Glutamatergic neuron (in vitro differentiated cells): ENCODE results near the gene CAMKMT. TPM values are rescaled to one million over a fixed set of nuclear protein-coding genes. Genes with fewer than 3 reads are reported as not detected.

Experiments used
- DNase-seq: peaks from one replicate; pipeline ENCODE4 v3.0.0; 2022
- H3K27ac Mint-ChIP-seq: one replicate; pipeline ENCODE4 v1.8.0; 2020; ENCODE audit warnings: mild to moderate bottlenecking, mixed read lengths, inconsistent platforms; ENCODE audit not compliant: unreplicated experiment
- H3K27me3 Mint-ChIP-seq: one replicate; pipeline ENCODE4 v1.8.0; 2020; ENCODE audit warnings: mild to moderate bottlenecking, moderate library complexity, mixed read lengths, inconsistent platforms; ENCODE audit not compliant: unreplicated experiment
- H3K36me3 Mint-ChIP-seq: one replicate; pipeline ENCODE4 v1.8.0; 2020; ENCODE audit warnings: mild to moderate bottlenecking, mixed read lengths, inconsistent platforms; ENCODE audit not compliant: unreplicated experiment
- H3K4me1 Mint-ChIP-seq: one replicate; pipeline ENCODE4 v1.8.0; 2020; ENCODE audit warnings: mild to moderate bottlenecking, low read depth, mixed read lengths, inconsistent platforms; ENCODE audit not compliant: unreplicated experiment
- H3K4me3 Mint-ChIP-seq: one replicate; pipeline ENCODE4 v1.8.0; 2020; ENCODE audit warnings: mild to moderate bottlenecking, mixed read lengths, inconsistent platforms; ENCODE audit not compliant: unreplicated experiment
- H3K9me3 Mint-ChIP-seq: one replicate; pipeline ENCODE4 v1.8.0; 2020; ENCODE audit warnings: mild to moderate bottlenecking, moderate library complexity, mixed read lengths, inconsistent platforms; ENCODE audit not compliant: unreplicated experiment
- total RNA-seq: library from RNA; stranded (reverse); fragmentation: NEBNext Ultra II Directional; extraction: Animal tissue kit (Norgen Biotek cat#: 25700); gene quantifications from one replicate; pipeline ENCODE4 v1.2.1, GENCODE V29; 2021; ENCODE audit not compliant: unreplicated experiment
- TF ChIP-seq, protein P1 (sequence below): fragments of 200-600 bp; sonication (generic); IDR thresholded peaks from one replicate; pipeline ENCODE4 v1.5.0; 2021; ENCODE audit not compliant: partially characterized antibody, unreplicated experiment

The CAMKMT gene
- total RNA-seq, 1 donor from 2014 or later: 9.6 TPM

DNA sequence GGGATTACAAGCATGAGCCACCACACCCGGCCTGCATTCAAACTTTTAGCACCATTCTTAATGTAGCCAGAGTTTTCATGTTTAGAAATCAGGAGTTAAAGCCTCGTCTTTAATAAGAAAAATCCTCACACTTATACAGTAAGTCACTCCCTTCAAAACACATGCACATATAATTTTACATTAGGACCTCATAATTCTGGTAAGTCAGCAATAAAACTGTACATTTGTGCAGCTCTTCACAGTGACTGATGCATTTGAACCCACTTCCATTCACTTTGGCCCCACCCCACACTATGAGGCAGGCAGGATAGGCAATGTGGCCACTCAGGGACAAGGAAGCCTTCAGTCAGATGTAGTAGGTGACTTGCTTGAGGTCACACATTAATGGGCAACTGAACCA, 438.0 kb downstream of the CAMKMT start:
- no peak for DNase-seq
- Mint-ChIP-seq H3K36me3 (no peaks in the 10 kb centered on the region), H3K4me3 (no peak overlapping the region), H3K9me3 (peaks cover 2% of the 10 kb centered on the region), H3K27ac (peak overlapping the region; percentile 64), H3K4me1 (peaks cover 3% of the 10 kb centered on the region), H3K27me3 (peaks cover 18% of the 10 kb centered on the region)
- TF ChIP-seq, protein P1, sequence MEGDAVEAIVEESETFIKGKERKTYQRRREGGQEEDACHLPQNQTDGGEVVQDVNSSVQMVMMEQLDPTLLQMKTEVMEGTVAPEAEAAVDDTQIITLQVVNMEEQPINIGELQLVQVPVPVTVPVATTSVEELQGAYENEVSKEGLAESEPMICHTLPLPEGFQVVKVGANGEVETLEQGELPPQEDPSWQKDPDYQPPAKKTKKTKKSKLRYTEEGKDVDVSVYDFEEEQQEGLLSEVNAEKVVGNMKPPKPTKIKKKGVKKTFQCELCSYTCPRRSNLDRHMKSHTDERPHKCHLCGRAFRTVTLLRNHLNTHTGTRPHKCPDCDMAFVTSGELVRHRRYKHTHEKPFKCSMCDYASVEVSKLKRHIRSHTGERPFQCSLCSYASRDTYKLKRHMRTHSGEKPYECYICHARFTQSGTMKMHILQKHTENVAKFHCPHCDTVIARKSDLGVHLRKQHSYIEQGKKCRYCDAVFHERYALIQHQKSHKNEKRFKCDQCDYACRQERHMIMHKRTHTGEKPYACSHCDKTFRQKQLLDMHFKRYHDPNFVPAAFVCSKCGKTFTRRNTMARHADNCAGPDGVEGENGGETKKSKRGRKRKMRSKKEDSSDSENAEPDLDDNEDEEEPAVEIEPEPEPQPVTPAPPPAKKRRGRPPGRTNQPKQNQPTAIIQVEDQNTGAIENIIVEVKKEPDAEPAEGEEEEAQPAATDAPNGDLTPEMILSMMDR: no peak

DNA sequence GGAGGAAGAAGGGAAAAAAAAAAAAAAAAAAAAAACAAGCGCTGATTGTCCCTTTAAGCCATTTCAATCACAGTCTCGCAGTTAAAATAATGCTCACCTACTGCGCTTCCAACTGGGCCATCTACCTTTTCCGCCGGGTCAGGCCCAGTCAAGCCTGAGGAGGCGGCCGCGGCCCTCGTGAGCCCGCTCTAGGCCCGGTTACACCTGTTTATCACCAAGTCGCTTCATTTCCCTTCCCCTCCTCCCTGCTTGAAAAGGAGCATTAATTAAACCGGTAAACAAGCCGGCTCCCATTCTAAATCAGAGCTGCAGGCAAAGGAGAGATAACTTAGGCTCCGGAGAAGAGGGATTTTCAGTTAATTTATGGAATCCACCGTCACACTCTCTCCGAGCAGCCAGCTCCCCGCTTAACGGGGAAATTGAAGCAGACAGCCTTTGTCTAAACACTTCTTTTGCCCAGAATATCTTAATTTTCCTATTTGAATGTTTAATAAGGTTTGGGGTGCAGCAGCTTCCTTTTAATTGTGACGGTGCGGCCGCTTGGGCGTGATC, 439.6 kb downstream of the CAMKMT start:
- TF ChIP-seq, protein P1: no peak
- H3K27ac Mint-ChIP-seq: no peak overlapping the region
- no peak for DNase-seq
- H3K4me1 Mint-ChIP-seq: peaks cover 6% of the 10 kb centered on the region
- H3K36me3 Mint-ChIP-seq: no peaks in the 10 kb centered on the region
- no peak overlapping the region for H3K4me3 Mint-ChIP-seq
- peaks cover 18% of the 10 kb centered on the region for H3K27me3 Mint-ChIP-seq
- H3K9me3 Mint-ChIP-seq: peaks cover 2% of the 10 kb centered on the region

DNA sequence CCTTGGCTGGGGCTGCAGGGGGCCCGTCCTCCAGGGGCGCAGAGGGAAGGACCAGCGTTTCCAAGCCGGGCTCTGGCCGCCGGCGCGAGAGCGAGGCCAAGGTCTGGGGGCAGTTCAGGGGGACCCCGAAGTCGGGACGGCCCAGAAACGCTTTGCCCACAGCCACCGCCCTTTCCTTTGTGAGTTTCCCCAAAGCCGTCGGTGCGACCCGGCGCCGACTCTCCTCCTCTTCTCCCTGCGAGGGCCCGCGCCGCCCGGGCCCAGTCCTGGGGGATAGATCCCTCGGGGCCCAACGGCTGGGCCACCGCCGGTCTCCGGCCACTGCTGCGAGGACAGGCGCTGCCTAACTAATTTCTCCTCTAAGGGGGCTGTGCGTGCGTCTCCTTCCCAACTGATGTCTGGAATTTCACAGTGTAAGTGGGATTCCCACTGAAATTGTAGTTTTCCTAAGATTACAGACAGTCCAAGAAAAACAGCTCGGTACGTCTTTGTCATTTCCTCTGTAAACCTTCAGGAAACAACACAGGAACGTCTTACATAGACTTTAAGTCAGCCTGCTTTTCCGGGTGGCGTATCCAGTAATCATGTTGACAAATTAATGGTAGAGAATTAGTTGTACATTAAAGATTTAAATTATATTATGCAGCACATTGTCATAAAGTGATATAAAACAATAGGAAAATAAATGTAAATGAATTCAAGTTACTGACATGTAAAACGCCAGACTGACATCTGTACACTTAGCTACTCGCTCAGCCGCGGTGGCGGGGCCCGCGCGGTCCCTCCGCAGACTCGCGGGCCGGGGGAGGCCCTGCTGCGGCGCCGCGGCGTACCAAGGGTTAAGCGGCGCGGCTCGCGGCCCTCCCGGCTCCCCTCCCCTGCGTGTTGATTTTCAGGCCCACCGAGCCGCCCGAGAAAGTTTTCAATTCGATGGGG, 440.4 kb downstream of the CAMKMT start:
- Mint-ChIP-seq H3K4me3 (peak overlapping the region; percentile 82), H3K36me3 (no peaks in the 10 kb centered on the region), H3K27me3 (peaks cover 18% of the 10 kb centered on the region)

DNA sequence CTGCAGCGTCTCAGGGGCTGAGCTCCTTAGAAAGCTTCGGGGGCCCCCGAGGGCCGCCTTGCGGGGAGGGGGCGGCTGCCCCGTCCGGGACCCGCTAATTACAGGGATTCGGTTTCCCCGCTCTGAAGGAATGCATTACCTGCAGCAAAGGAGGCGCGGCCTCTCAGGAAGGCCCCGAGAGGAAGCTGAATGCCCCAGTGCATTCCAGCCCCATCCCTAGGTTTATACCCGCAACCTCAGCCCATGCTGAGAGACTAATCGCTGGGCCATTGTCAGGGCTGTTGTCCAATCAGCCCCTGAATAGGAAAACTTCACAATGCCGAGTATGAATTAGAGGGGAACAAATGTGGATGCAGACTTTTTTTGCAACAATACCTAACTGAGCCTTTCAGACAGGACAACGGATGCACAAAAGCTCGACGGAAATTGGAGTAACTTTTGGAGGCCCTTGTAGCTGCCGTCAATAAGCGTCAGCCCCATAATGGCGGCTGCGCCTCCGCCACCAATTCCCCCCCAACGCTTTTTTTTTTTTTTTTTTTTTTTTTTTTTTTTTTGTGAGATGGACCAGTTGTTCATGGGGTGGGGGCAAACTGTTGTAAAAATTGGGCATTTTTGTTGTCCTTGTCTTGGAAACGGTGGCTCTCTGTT, 441.2 kb downstream of the CAMKMT start:
- no peak overlapping the region for H3K27ac Mint-ChIP-seq
- TF ChIP-seq, protein P1: no peak
- H3K36me3 Mint-ChIP-seq: no peaks in the 10 kb centered on the region
- H3K9me3 Mint-ChIP-seq: peaks cover 2% of the 10 kb centered on the region
- peaks cover 6% of the 10 kb centered on the region for H3K4me1 Mint-ChIP-seq
- peaks cover 21% of the 10 kb centered on the region for H3K27me3 Mint-ChIP-seq
- DNase-seq: no peak
- peak overlapping the region; percentile 68 for H3K4me3 Mint-ChIP-seq

More for the DNA sequence above, 440.4 kb downstream of the CAMKMT start:
- H3K4me1 Mint-ChIP-seq: peaks cover 6% of the 10 kb centered on the region
- H3K9me3 Mint-ChIP-seq: peaks cover 2% of the 10 kb centered on the region
- no peak overlapping the region for H3K27ac Mint-ChIP-seq
- peak; percentile 38 for DNase-seq
- TF ChIP-seq, protein P1: no peak
